ENCODE measurements around the gene EVX1.

Gene EVX1

GRCh38 chr7:27199849-27200760, 42.5 kb upstream of the EVX1 start, which contains the start of gene HOXA13:
Gene HOXA13, minus strand, starts transcription at chr7:27200091. Its CDS starts 14 bp downstream, at chr7:27200077.
- H3K36me3 ChIP-seq (ENCODE audit: control insufficient read depth, insufficient read depth, low read length) = no peaks in the 10 kb centered on the region
- no peaks in the 10 kb centered on the region for H3K9me3 ChIP-seq (ENCODE audit: control insufficient read depth, low read length)
- no peak within 1 kb of the TSS for H3K27ac ChIP-seq
- no peak within 1 kb of the TSS for H3K9ac ChIP-seq
- no peak for TF ChIP-seq CTCF (IDR thresholded peaks at IDR 0.05)
- peaks cover 13% of the 10 kb centered on the region for H3K27me3 ChIP-seq (ENCODE audit: control insufficient read depth, insufficient read depth, low read length)
- H3K4me2 ChIP-seq (ENCODE audit: low read length) = no peak within 1 kb of the TSS
- H3K4me1 ChIP-seq = no peaks in the 10 kb centered on the region
- no peak within 1 kb of the TSS for H2AFZ ChIP-seq
- H3K4me3 ChIP-seq (ENCODE audit: low read depth, low read length) = no peak within 1 kb of the TSS
- H3K79me2 ChIP-seq = no peaks in the 10 kb centered on the region

GRCh38 chr7:27200761-27201579, 41.6 kb upstream of the EVX1 start:
- no peak for TF ChIP-seq CTCF (IDR thresholded peaks at IDR 0.05)
- no peaks in the 10 kb centered on the region for H3K79me2 ChIP-seq
- H2AFZ ChIP-seq = no peak overlapping the region
- no peaks in the 10 kb centered on the region for H3K36me3 ChIP-seq (ENCODE audit: control insufficient read depth, insufficient read depth, low read length)
- no peak overlapping the region for H3K9ac ChIP-seq
- H3K4me2 ChIP-seq (ENCODE audit: low read length) = no peak overlapping the region
- H3K27ac ChIP-seq = no peak overlapping the region
- no peak overlapping the region for H3K4me3 ChIP-seq (ENCODE audit: low read depth, low read length)
- H3K4me1 ChIP-seq = no peaks in the 10 kb centered on the region
- H3K27me3 ChIP-seq (ENCODE audit: control insufficient read depth, insufficient read depth, low read length) = peaks cover 22% of the 10 kb centered on the region
- no peaks in the 10 kb centered on the region for H3K9me3 ChIP-seq (ENCODE audit: control insufficient read depth, low read length)

- Histone ChIP-seq H3K9me3 (ENCODE audit: control insufficient read depth, low read length) (no peaks in the 10 kb centered on the region), H3K27me3 (ENCODE audit: control insufficient read depth, insufficient read depth, low read length) (peaks cover 25% of the 10 kb centered on the region), H3K4me3 (ENCODE audit: low read depth, low read length) (no peak overlapping the region), H3K36me3 (ENCODE audit: control insufficient read depth, insufficient read depth, low read length) (no peaks in the 10 kb centered on the region), H2AFZ (no peak overlapping the region), H3K4me1 (no peaks in the 10 kb centered on the region), H3K27ac (no peak overlapping the region), H3K79me2 (no peaks in the 10 kb centered on the region), H3K9ac (no peak overlapping the region), H3K4me2 (ENCODE audit: low read length) (no peak overlapping the region)
- no peak for TF ChIP-seq CTCF (IDR thresholded peaks at IDR 0.05)
Measured at GRCh38 chr7:27201580-27202017, 41.0 kb upstream of the EVX1 start.

- no peaks in the 10 kb centered on the region for H3K4me1 ChIP-seq
- no peak for TF ChIP-seq CTCF (IDR thresholded peaks at IDR 0.05)
- no peaks in the 10 kb centered on the region for H3K9me3 ChIP-seq (ENCODE audit: control insufficient read depth, low read length)
- H3K27ac ChIP-seq = no peak overlapping the region
- H3K9ac ChIP-seq = no peak overlapping the region
- H3K36me3 ChIP-seq (ENCODE audit: control insufficient read depth, insufficient read depth, low read length) = no peaks in the 10 kb centered on the region
- H3K4me2 ChIP-seq (ENCODE audit: low read length) = no peak overlapping the region
- H3K4me3 ChIP-seq (ENCODE audit: low read depth, low read length) = no peak overlapping the region
- peaks cover 26% of the 10 kb centered on the region for H3K27me3 ChIP-seq (ENCODE audit: control insufficient read depth, insufficient read depth, low read length)
- no peak overlapping the region for H2AFZ ChIP-seq
- no peaks in the 10 kb centered on the region for H3K79me2 ChIP-seq
Measured at GRCh38 chr7:27202018-27202861, 40.4 kb upstream of the EVX1 start.
